ENCODE measurements around the gene SLC16A5. TPM values are rescaled to one million over a fixed set of nuclear protein-coding genes. Genes with fewer than 3 reads are reported as not detected.
"Not testable (repeated sequence)": the region's sequence is repeated elsewhere in the genome, so short reads cannot be mapped to it uniquely, and the experiment has no call there.

The SLC16A5 gene
- total RNA-seq, 2 experiments from 2014 or later = not detected

DNA sequence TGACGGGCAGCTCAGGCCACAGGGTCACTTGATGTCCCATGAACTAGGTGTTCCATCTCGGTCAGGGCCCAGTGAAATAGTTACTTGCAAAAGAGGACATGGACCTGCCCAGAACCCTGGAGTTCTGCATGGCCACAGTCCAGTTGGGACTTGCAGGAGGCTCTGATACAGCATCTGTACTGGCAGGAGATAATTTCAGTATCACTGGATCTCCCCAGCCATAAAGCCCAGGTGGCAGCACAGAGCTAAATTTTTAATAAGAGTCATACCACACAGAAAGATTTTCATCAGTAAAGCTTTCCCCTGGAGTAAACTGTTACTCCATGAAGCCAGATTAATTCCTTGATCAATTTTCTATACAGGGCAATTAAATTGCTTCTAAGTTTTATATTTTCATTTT, 18.0 kb upstream of the SLC16A5 start:
- Histone ChIP-seq H3K27ac (ENCODE audit: low read depth, low read length, poor library complexity, severe bottlenecking) (no peak overlapping the region), H2AFZ (ENCODE audit: low read length) (no peak overlapping the region), H3K9me3 (ENCODE audit: low read length) (no peaks in the 10 kb centered on the region), H3K79me2 (ENCODE audit: insufficient read depth, low read depth, low read length) (no peaks in the 10 kb centered on the region), H4K20me1 (ENCODE audit: insufficient read depth, low read length) (no peaks in the 10 kb centered on the region), H3K4me3 (ENCODE audit: low read depth, low read length, poor library complexity, severe bottlenecking) (no peak overlapping the region), H3K4me2 (ENCODE audit: low read length) (no peak overlapping the region), H3K36me3 (ENCODE audit: insufficient read depth, low read length) (peaks cover 5% of the 10 kb centered on the region), H3K9me2 (ENCODE audit: insufficient read depth, low read length) (no peaks in the 10 kb centered on the region), H3K4me1 (ENCODE audit: insufficient read depth, low read length, poor library complexity, severe bottlenecking) (no peaks in the 10 kb centered on the region)
- ChIA-PET POLR2A (interaction anchor here (0.5 to 1.1 kb wide), 5 partner anchors 10 to 360 kb away, joined by 3 to 4 read pairs (median 3); no protein-coding TSS in a partner anchor), CTCF (ENCODE audit: unreplicated experiment) (no interaction called here)
- TF ChIP-seq CTCF (conservative IDR thresholded peaks at IDR 0.05; ENCODE audit: low read length) = peak; percentile 76
- TF ChIP-seq EZH2phosphoT487 (IDR thresholded peaks at IDR 0.05; ENCODE audit: borderline replicate concordance, low read depth, low read length) = no peak
- intact Hi-C loops (cut with micrococcal nuclease; ENCODE audit: unreplicated experiment) = no loop called here
- BruUV-seq (replicated peaks) = no TSS peak
- DNase-seq (ENCODE audit: low spot score) = peak; percentile 41

DNA sequence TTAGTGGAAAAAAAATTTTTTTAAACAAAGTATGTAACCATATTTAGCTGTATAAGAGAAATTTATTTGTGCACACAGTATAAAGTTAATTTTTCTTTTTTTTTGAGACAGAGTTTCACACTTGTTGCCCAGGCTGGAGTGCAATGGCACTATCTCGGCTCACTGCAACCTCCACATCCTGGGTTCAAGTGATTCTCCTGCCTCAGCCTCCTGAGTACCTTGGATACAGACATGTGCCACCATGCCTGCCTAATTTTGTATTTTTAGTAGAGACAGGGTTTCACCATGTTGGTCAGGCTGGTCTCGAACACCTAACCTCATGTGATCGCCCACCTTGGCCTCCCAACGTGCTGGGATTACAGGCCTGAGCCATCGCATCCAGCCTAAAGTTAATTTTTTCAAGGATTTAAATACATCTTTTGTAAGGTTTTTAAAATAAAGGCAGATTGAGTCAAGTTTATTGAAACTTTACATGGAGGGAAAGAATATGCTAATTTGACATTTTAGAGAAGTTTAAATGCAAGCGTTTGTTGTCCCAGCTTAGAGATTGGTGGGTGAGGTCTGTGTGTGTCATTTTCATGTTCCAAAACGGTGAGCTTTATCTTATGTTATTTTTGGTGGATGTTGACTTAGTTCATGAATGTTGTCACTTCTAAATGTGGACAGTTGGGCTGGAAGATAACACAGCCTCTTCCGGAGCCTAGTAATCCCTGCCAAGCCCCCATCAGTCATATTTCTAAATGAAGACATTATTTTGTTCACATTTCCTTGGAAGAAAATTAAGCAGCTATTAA, 16.1 kb upstream of the SLC16A5 start:
- H3K9me2 ChIP-seq (ENCODE audit: insufficient read depth, low read length); H3K27ac ChIP-seq (ENCODE audit: low read depth, low read length, poor library complexity, severe bottlenecking); BruUV-seq (replicated peaks); H2AFZ ChIP-seq (ENCODE audit: low read length); H3K79me2 ChIP-seq (ENCODE audit: insufficient read depth, low read depth, low read length); H4K20me1 ChIP-seq (ENCODE audit: insufficient read depth, low read length); H3K4me1 ChIP-seq (ENCODE audit: insufficient read depth, low read length, poor library complexity, severe bottlenecking); DNase-seq (ENCODE audit: low spot score); H3K9me3 ChIP-seq (ENCODE audit: low read length); CTCF ChIA-PET (ENCODE audit: unreplicated experiment); H3K4me3 ChIP-seq (ENCODE audit: low read depth, low read length, poor library complexity, severe bottlenecking); H3K36me3 ChIP-seq (ENCODE audit: insufficient read depth, low read length); intact Hi-C loops (cut with micrococcal nuclease; ENCODE audit: unreplicated experiment); H3K4me2 ChIP-seq (ENCODE audit: low read length): not testable (repeated sequence)
- POLR2A ChIA-PET = interaction anchor here (0.9 kb wide), 1 partner anchor 11 kb away, joined by 3 read pairs; no protein-coding TSS in a partner anchor

DNA sequence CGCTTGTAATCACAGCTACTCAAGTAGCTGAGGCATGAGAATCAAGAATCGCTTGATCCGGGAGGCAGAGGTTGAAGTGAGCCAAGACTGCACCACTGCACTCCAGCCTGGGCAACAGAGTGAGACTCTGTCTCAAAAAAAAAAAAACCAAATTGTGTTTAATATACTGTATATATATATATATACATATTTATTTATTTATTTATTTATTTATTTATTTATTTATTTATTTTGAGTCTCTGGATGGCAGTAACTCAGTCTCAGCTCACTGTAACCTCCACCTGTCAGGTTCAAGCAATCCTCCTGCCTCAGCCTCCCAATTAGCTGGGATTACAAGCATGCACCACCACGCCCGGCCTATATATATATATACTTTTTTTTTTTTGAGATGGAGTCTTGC, 14.8 kb upstream of the SLC16A5 start:
- H3K9me2 ChIP-seq (ENCODE audit: insufficient read depth, low read length); intact Hi-C loops (cut with micrococcal nuclease; ENCODE audit: unreplicated experiment); DNase-seq (ENCODE audit: low spot score); H3K4me2 ChIP-seq (ENCODE audit: low read length); H3K4me1 ChIP-seq (ENCODE audit: insufficient read depth, low read length, poor library complexity, severe bottlenecking); H3K36me3 ChIP-seq (ENCODE audit: insufficient read depth, low read length); H4K20me1 ChIP-seq (ENCODE audit: insufficient read depth, low read length); H2AFZ ChIP-seq (ENCODE audit: low read length); H3K27ac ChIP-seq (ENCODE audit: low read depth, low read length, poor library complexity, severe bottlenecking); H3K4me3 ChIP-seq (ENCODE audit: low read depth, low read length, poor library complexity, severe bottlenecking); H3K79me2 ChIP-seq (ENCODE audit: insufficient read depth, low read depth, low read length); CTCF ChIA-PET (ENCODE audit: unreplicated experiment); H3K9me3 ChIP-seq (ENCODE audit: low read length); BruUV-seq (replicated peaks): not testable (repeated sequence)
- POLR2A ChIA-PET = interaction anchor here (0.7 to 1.3 kb wide), 4 partner anchors 30 to 1259 kb away, joined by 3 read pairs; no protein-coding TSS in a partner anchor

Measured in OCI-LY7 (cell line).